H1 (cell line): Measurements from ENCODE around the gene ITGB8. TPM values are rescaled to one million over a fixed set of nuclear protein-coding genes. Genes with fewer than 3 reads are reported as not detected.
A peak's percentile ranks its signal among the peaks of the same experiment; 100 is the strongest.

Source experiments
- ASH2L ChIP-seq: fragments of 200-600, 300-600 bp; sonication (generic); IDR thresholded peaks from one replicate; pipeline ENCODE4 v1.7.1; 2017; ENCODE audit warnings: low read length
- CHD1 ChIP-seq: IDR thresholded peaks from 2 replicates; pipeline ENCODE4 v1.6.1; 2012; ENCODE audit warnings: low read depth, low read length, improper control_type of control experiment
- EGR1 ChIP-seq: IDR thresholded peaks from 2 replicates; pipeline ENCODE4 v1.6.1; 2011; ENCODE audit warnings: low read depth, low read length, borderline replicate concordance
- GTF2F1 ChIP-seq: IDR thresholded peaks from 2 replicates; pipeline ENCODE4 v1.6.1; 2012; ENCODE audit warnings: low read depth, low read length, improper control_type of control experiment, borderline replicate concordance
- HDAC2 ChIP-seq, 2 experiments: fragments of 300-600 bp in 1 of 2; sonication (generic) in 1 of 2; IDR thresholded peaks; 2 replicates each; pipeline ENCODE4 v1.6.1; 2011 to 2012; ENCODE audit warnings: low read depth in 2 of 2, low read length in 2 of 2, mild to moderate bottlenecking in 2 of 2, moderate library complexity in 2 of 2, borderline replicate concordance in 1 of 2, inconsistent platforms in 1 of 2
- JUND ChIP-seq: IDR thresholded peaks from 2 replicates; pipeline ENCODE4 v1.6.1; 2011; ENCODE audit warnings: mild to moderate bottlenecking, improper control_type of control experiment, low read length
- KDM4A ChIP-seq: IDR thresholded peaks from one replicate; pipeline ENCODE4 v1.7.1; 2012; ENCODE audit warnings: low read depth, mild to moderate bottlenecking, moderate library complexity, low read length, inconsistent platforms; ENCODE audit not compliant: severe bottlenecking
- NRF1 ChIP-seq: IDR thresholded peaks from 2 replicates; pipeline ENCODE4 v1.6.1; 2011; ENCODE audit warnings: mild to moderate bottlenecking, low read depth, low read length, improper control_type of control experiment
- PHF8 ChIP-seq: fragments of 200-600 bp; sonication (generic); conservative IDR thresholded peaks from 2 replicates; pipeline ENCODE4 v1.7.1; 2012; ENCODE audit warnings: low read depth, mild to moderate bottlenecking, inconsistent platforms, low read length, moderate library complexity
- POLR2A ChIP-seq, 2 experiments: IDR thresholded peaks; 1 replicate in 1 of 2; 2 replicates in 1 of 2; pipeline ENCODE4 v1.6.1; 2011; ENCODE audit warnings: low read depth in 2 of 2, low read length in 2 of 2, mild to moderate bottlenecking in 2 of 2; ENCODE audit errors: control extremely low read depth in 1 of 2
- POLR2AphosphoS5 ChIP-seq: IDR thresholded peaks from 2 replicates; pipeline ENCODE4 v1.6.1; 2011; ENCODE audit warnings: low read depth, low read length
- RBBP5 ChIP-seq: IDR thresholded peaks from 2 replicates; pipeline ENCODE4 v1.7.1; 2012; ENCODE audit warnings: low read depth, mild to moderate bottlenecking, inconsistent platforms, low read length, moderate library complexity, borderline replicate concordance
- RXRA ChIP-seq: IDR thresholded peaks from 2 replicates; pipeline ENCODE4 v1.6.1; 2011; ENCODE audit warnings: low read depth, mild to moderate bottlenecking, low read length, moderate library complexity; ENCODE audit not compliant: insufficient read depth
- SAP30 ChIP-seq: fragments of 300-600 bp; sonication (generic); IDR thresholded peaks from 2 replicates; pipeline ENCODE4 v1.7.1; 2012; ENCODE audit warnings: low read length, moderate library complexity, mild to moderate bottlenecking, inconsistent platforms; ENCODE audit not compliant: insufficient read depth, insufficient replicate concordance
- SP2 ChIP-seq: IDR thresholded peaks from 2 replicates; pipeline ENCODE4 v1.6.1; 2012; ENCODE audit warnings: mild to moderate bottlenecking, low read length, inconsistent platforms
- SRF ChIP-seq: IDR thresholded peaks from 2 replicates; pipeline ENCODE4 v1.6.1; 2011; ENCODE audit warnings: mild to moderate bottlenecking, low read depth, low read length, moderate library complexity
- YY1 ChIP-seq: IDR thresholded peaks from 2 replicates; pipeline ENCODE4 v1.6.1; 2011; ENCODE audit warnings: low read depth, mild to moderate bottlenecking, low read length
- ZNF274 ChIP-seq: IDR thresholded peaks from 2 replicates; pipeline ENCODE4 v1.7.0; 2012; ENCODE audit warnings: low read length, borderline replicate concordance; ENCODE audit errors: extremely low read depth
- polyA plus RNA-seq, 7 experiments: library from polyadenylated mRNA; depleted of rRNA in 3 of 7; stranded (reverse) in 5 of 7; unstranded in 2 of 7; fragments of >200 nt in 5 of 7; fragments of 200-250 nt in 2 of 7; gene quantifications; 1 replicate in 5 of 7; 2 replicates in 1 of 7; 4 replicates in 1 of 7; pipeline versions ENCODE4 v1.2.1 to v1.2.3, GENCODE V29; 2011 to 2013; ENCODE audit warnings: missing spikeins in 2 of 7, mixed read lengths in 2 of 7
- total RNA-seq: library from RNA; stranded (reverse); fragmentation: NEBNext Ultra II Directional; extraction: Animal tissue kit (Norgen Biotek cat#: 25700); gene quantifications from 2 replicates; pipeline ENCODE4 v1.2.1, GENCODE V29; 2021
- TF ChIP-seq, protein P1 (sequence below): IDR thresholded peaks from 2 replicates; pipeline ENCODE4 v1.6.1; 2012; ENCODE audit warnings: inconsistent platforms
- TF ChIP-seq, protein P2 (sequence below): IDR thresholded peaks from 2 replicates; pipeline ENCODE4 v1.6.1; 2012; ENCODE audit warnings: inconsistent platforms
- TF ChIP-seq, protein P3 (sequence below), 3 experiments: IDR thresholded peaks; 1 replicate in 2 of 3; 2 replicates in 1 of 3; pipeline versions ENCODE4 v1.5.1 to v1.6.1; 2011; ENCODE audit warnings: low read length in 3 of 3, mild to moderate bottlenecking in 3 of 3, inconsistent platforms in 2 of 3, low read depth in 1 of 3, moderate library complexity in 1 of 3; ENCODE audit not compliant: insufficient read depth in 1 of 3; ENCODE audit errors: control extremely low read depth in 1 of 3

The ITGB8 gene
- total and polyA plus RNA-seq, 2 of the 8 experiments (the other 6 are each of a cell fraction or from before 2014, with no cell fraction given): 1.2 to 3.6 TPM

DNA sequence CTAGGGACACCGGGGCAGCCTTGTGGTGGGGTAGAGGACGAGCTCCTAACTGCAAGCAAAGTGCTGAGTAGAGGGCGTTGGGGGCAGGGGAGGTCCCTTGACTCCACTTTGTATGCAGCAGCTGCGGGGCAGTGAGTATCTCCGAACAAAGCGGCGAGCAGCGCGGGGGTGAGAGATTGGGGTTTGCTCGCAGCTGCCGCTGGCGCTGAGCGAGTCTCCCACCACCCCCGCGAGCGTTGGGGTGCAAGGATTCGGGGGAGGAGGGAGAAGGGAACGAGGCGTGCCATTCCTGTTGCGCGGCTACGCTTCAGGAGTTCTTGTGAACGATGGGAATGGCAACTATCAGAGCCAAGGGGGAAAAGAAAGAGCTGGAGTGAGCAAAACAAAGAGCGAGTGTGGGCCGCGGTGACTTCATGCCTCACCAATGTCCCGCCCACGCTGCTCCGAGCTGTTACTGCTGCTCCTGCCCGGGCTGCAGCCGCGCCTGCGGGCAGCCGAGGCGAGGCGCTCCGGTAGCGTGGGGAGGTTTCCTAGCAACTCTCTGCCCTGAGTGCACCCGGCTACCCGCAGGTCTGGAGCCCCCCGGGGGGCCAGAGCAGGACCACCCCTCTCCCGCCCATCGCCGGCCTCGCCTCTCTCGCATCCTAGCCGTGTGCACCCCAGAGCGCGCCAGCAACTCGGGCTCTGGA is at the start of gene ITGB8 (continued):
- TF ChIP-seq HDAC2 (IDR thresholded peaks at IDR 0.05; ENCODE audit: borderline replicate concordance in 1 of 2, low read depth in 2 of 2, low read length in 2 of 2) (no peak), PHF8 (0 out of 2 replicates have a peak, but pooled peaks have one; percentile 3), KDM4A (peak; percentile 54), EGR1 (peak; percentile 87; the same call in 1 of the 2 replicates), POLR2A (IDR thresholded peaks at IDR 0.05; ENCODE audit: control extremely low read depth in 1 of 2, low read depth in 2 of 2, low read length in 2 of 2) (peak; percentile 59 to 94), ZNF274 (no peak), RBBP5 (no peak; the same call in 1 of the 2 replicates), POLR2AphosphoS5 (peak; percentile 33), SP2 (no peak), NRF1 (no peak), JUND (peak; percentile 48; the same call in 1 of the 2 replicates), CHD1 (no peak), RXRA (no peak), GTF2F1 (no peak), SAP30 (peak; percentile 73), ASH2L (peak; percentile 86), SRF (no peak), YY1 (no peak)
- TF ChIP-seq, protein P1, sequence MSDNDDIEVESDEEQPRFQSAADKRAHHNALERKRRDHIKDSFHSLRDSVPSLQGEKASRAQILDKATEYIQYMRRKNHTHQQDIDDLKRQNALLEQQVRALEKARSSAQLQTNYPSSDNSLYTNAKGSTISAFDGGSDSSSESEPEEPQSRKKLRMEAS: peak; percentile 54; the same call in 1 of the 2 replicates
- TF ChIP-seq, protein P2, sequence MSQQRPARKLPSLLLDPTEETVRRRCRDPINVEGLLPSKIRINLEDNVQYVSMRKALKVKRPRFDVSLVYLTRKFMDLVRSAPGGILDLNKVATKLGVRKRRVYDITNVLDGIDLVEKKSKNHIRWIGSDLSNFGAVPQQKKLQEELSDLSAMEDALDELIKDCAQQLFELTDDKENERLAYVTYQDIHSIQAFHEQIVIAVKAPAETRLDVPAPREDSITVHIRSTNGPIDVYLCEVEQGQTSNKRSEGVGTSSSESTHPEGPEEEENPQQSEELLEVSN: peak; percentile 77
- TF ChIP-seq, protein P3, sequence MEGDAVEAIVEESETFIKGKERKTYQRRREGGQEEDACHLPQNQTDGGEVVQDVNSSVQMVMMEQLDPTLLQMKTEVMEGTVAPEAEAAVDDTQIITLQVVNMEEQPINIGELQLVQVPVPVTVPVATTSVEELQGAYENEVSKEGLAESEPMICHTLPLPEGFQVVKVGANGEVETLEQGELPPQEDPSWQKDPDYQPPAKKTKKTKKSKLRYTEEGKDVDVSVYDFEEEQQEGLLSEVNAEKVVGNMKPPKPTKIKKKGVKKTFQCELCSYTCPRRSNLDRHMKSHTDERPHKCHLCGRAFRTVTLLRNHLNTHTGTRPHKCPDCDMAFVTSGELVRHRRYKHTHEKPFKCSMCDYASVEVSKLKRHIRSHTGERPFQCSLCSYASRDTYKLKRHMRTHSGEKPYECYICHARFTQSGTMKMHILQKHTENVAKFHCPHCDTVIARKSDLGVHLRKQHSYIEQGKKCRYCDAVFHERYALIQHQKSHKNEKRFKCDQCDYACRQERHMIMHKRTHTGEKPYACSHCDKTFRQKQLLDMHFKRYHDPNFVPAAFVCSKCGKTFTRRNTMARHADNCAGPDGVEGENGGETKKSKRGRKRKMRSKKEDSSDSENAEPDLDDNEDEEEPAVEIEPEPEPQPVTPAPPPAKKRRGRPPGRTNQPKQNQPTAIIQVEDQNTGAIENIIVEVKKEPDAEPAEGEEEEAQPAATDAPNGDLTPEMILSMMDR (IDR thresholded peaks at IDR 0.05; ENCODE audit: control extremely low read depth in 1 of 3, insufficient read depth in 1 of 3, low read depth in 1 of 3, low read length in 3 of 3): no peak
